A673 (cell line): ENCODE results near the gene CRTAP. TPM values are rescaled to one million over a fixed set of nuclear protein-coding genes. Genes with fewer than 3 reads are reported as not detected.

Experiments
- BruUV-seq: library from RNA; stranded (reverse); fragments of 400-500 nt; replicated peaks from 2 replicates; lab custom pipeline; 2021; lab: Mats Ljungman, UMichigan
- CTCF ChIA-PET: fragments of 300-600 bp; sonication (Branson Sonifier 250); formaldehyde crosslinking; loops from one replicate; lab custom pipeline; 2022; ENCODE audit warnings: antibody characterized with exemption; lab: Charles Lee
- POLR2A ChIA-PET: fragments of 300-600 bp; sonication (Branson Sonifier 250); formaldehyde crosslinking; loops from one replicate; lab custom pipeline; 2022; ENCODE audit warnings: antibody characterized with exemption; ENCODE audit not compliant: low non-redundant PET; lab: Charles Lee
- DNase-seq: peaks from one replicate; pipeline ENCODE4 v3.0.0-alpha.2; 2015; ENCODE audit warnings: low spot score
- H3K27ac ChIP-seq: fragments of 200-600 bp; sonication (generic); 2 replicates; pipeline ENCODE4 v1.5.1; 2016; ENCODE audit warnings: mixed run types, low read depth, mild to moderate bottlenecking, mixed read lengths, antibody characterized with exemption, low read length; ENCODE audit not compliant: poor library complexity, severe bottlenecking
- H3K27me3 ChIP-seq: fragments of 200-600 bp; sonication (generic); replicated peaks from 2 replicates; pipeline ENCODE4 v1.6.1; 2017; ENCODE audit warnings: mixed run types, low read depth, mild to moderate bottlenecking, mixed read lengths, antibody characterized with exemption, low read length; ENCODE audit not compliant: insufficient read depth, poor library complexity
- H3K36me3 ChIP-seq: fragments of 200-600 bp; sonication (generic); 2 replicates; pipeline ENCODE4 v1.6.1; 2016; ENCODE audit warnings: mixed run types, mild to moderate bottlenecking, mixed read lengths, antibody characterized with exemption, low read length; ENCODE audit not compliant: insufficient read depth, poor library complexity, severe bottlenecking
- H3K4me1 ChIP-seq: fragments of 200-600 bp; sonication (generic); 2 replicates; pipeline ENCODE4 v1.6.1; 2017; ENCODE audit warnings: mixed run types, mild to moderate bottlenecking, mixed read lengths, antibody characterized with exemption, low read length; ENCODE audit not compliant: insufficient read depth, poor library complexity, severe bottlenecking
- H3K4me3 ChIP-seq: fragments of 200-600 bp; sonication (generic); 2 replicates; pipeline ENCODE4 v1.5.1; 2016; ENCODE audit warnings: low read depth, mixed run types, mild to moderate bottlenecking, mixed read lengths, low read length; ENCODE audit not compliant: poor library complexity, severe bottlenecking
- H3K9me3 ChIP-seq: fragments of 200-600 bp; sonication (generic); 2 replicates; pipeline ENCODE4 v1.6.1; 2016; ENCODE audit warnings: mixed run types, low read depth, mild to moderate bottlenecking, mixed read lengths, antibody characterized with exemption, low read length; ENCODE audit not compliant: poor library complexity, severe bottlenecking
- CTCF ChIP-seq: fragments of 300-800, 200-600 bp; sonication (generic); conservative IDR thresholded peaks from 2 replicates; pipeline ENCODE4 v1.5.1; 2017; ENCODE audit warnings: low read depth, mild to moderate bottlenecking, antibody characterized with exemption, low read length, moderate library complexity, mixed read lengths
- EZH2 ChIP-seq: fragments of 200-600 bp; sonication (generic); IDR thresholded peaks from 2 replicates; pipeline ENCODE4 v1.6.1; 2017; ENCODE audit warnings: borderline replicate concordance, low read depth, mild to moderate bottlenecking, mixed read lengths, antibody characterized with exemption, low read length; ENCODE audit not compliant: poor library complexity, severe bottlenecking
- intact Hi-C: fragments of 100-400 bp; cut with micrococcal nuclease; formaldehyde crosslinking; loops from one replicate; pipeline ENCODE4 v1.10.0; 2022; ENCODE audit not compliant: unreplicated experiment
- total RNA-seq: library from RNA; stranded (reverse); gene quantifications from 2 replicates; pipeline ENCODE4 v1.2.3, GENCODE V29; 2021

The CRTAP gene
- total RNA-seq, 1 experiment from 2014 or later, result 114 TPM

GRCh38 chr3:33103034-33103433 lies 10.8 kb upstream of the CRTAP start:
- no peak overlapping the region for H3K27ac ChIP-seq
- CTCF ChIA-PET, result no interaction called here

GRCh38 chr3:33103480-33103879 lies 10.3 kb upstream of the CRTAP start:
- Histone ChIP-seq H3K4me1 (no peaks in the 10 kb centered on the region), H3K9me3 (no peaks in the 10 kb centered on the region), H3K36me3 (no peaks in the 10 kb centered on the region), H3K4me3 (no peak overlapping the region), H3K27ac (no peak overlapping the region), H3K27me3 (no peaks in the 10 kb centered on the region)
- no peak for DNase-seq
- POLR2A ChIA-PET, result no interaction called here
- intact Hi-C loops, result no loop called here
- TF ChIP-seq CTCF, result no peak
- no peak for TF ChIP-seq EZH2
- no TSS peak for BruUV-seq
- CTCF ChIA-PET, result interaction anchor here (0.6 kb wide), 1 partner anchor 29 kb away, joined by 6 read pairs; no protein-coding TSS in a partner anchor

More at GRCh38 chr3:33103034-33103433, 10.8 kb upstream of the CRTAP start:
- no TSS peak for BruUV-seq
- TF ChIP-seq EZH2 (no peak), CTCF (no peak)
- Histone ChIP-seq H3K4me3 (no peak overlapping the region), H3K4me1 (no peaks in the 10 kb centered on the region), H3K27me3 (no peaks in the 10 kb centered on the region), H3K9me3 (no peaks in the 10 kb centered on the region), H3K36me3 (no peaks in the 10 kb centered on the region)
- no peak for DNase-seq
- intact Hi-C loops, result no loop called here
- POLR2A ChIA-PET, result no interaction called here

- TF ChIP-seq CTCF, result no peak
- TF ChIP-seq EZH2, result no peak
- DNase-seq, result no peak
- ChIA-PET CTCF (no interaction called here), POLR2A (no interaction called here)
- H3K9me3 ChIP-seq, result no peaks in the 10 kb centered on the region
- intact Hi-C loops, result no loop called here
- no TSS peak for BruUV-seq
- H3K36me3 ChIP-seq, result no peaks in the 10 kb centered on the region
- no peak overlapping the region for H3K4me3 ChIP-seq
- no peak overlapping the region for H3K27ac ChIP-seq
- no peaks in the 10 kb centered on the region for H3K4me1 ChIP-seq
- no peaks in the 10 kb centered on the region for H3K27me3 ChIP-seq
Observed at GRCh38 chr3:33104803-33105202, 9.0 kb upstream of the CRTAP start.
